NCI-H187 (cell line): Measurements from ENCODE around the gene PFAS.
"Not testable (repeated sequence)": the region's sequence is repeated elsewhere in the genome, so short reads cannot be mapped to it uniquely, and the experiment has no call there.

ENCODE experiments used
- DNase-seq, 2 experiments: peaks; one replicate each; lab custom pipeline; 2025; lab: John Stamatoyannopoulos, UW

PFAS gene

DNA sequence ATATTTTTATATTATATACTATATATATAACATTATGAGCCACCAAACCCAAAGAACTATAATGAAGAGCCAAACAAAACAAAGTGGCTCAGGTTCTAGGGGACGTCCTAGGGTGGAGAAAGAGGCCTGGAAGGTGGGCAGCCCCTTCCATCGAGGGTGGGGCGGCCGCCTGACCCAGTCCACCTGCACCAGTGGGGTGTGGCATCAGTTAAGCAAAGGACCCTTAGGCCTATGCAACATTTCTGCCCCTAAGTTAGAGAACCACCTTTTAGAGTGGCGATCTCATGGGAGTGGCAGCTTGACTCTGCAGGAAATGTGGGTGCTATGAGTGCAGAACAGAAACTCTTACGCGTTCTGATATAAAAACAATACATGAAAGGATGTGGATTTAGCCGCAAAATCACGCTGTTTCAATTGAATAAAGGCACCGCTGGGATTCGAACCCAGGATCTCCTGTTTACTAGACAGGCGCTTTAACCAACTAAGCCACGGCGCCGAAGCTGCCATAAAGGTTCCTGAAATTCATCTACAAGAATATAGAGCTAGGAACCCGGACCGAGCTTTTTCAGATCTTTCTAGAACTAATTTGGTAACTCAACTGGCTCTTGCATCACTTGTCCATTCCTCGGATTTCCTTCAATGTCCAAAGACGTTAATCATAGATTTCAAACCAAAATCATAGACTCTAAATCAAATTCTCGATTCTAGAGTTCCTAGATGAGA, 23.1 kb upstream of the PFAS start:
- DNase-seq, result peak in 1 of 2 experiments; percentile 7

DNA sequence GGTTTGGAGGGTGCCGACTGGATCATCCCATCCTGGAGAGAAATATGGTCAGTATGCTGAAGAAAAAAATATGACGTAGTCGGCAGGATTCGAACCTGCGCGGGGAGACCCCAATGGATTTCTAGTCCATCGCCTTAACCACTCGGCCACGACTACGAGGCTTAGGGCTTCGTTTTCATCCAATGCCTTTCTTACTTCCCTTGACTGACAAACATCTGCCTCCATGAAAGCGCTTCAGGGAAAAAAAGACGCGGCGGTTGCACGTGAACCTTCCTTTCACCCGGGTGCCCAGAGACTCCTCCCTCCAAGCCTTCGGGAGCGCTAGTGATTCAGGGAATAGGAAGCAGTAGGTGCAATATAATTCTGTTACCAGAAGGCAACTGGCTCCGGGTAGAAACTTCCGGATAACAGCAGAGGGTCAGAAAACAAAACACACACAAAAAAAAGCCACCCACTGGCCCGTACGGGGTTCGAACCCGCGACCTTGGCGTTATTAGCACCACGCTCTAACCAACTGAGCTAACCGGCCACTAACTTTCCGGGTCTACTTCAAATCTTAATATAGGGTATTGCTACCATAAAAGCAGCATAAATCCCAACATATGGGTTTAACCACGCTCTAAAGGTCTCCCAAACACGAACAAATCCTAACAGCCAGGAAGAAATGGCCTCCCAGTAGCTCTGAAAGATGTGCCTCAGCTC, 22.4 kb upstream of the PFAS start:
- DNase-seq, result peak; percentile 9 to 15

DNA sequence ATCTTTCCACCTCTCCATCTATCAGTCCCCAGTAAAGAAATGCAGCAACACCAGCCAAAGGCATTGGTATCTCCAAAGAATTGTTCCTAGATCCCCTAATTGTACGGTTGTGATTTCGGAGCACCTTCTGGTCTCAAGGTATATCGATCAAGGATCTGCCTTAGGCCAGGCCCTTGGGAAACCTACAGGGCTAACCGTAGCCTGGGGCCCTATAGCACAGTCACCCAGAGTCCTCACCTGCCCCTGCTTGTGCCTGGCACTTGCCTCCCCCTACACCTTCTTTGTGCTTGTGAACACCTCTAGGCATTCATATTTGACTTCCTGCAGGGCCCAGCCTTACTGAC, 21.9 kb upstream of the PFAS start:
- DNase-seq, result no peak

DNA sequence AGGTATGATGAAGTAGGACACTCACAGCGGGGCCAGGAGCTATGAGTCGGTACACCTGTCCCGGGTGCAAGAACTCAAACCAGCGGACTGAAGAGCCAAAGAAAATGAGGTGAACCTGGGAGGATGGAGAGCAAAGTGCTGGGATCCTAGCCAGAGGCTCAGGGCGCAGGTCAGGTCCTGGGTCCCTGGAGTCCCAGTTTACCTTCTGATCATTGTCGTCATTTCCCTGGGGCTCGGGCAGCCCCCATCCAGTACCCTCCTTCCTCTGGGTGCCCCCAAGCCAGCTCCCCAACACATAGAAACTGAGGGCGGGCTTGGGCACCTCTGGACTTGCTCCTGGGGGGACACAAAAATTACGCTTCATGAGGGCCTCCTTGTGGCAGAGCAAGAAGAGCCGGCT, 17.4 kb upstream of the PFAS start:
- no peak for DNase-seq

DNA sequence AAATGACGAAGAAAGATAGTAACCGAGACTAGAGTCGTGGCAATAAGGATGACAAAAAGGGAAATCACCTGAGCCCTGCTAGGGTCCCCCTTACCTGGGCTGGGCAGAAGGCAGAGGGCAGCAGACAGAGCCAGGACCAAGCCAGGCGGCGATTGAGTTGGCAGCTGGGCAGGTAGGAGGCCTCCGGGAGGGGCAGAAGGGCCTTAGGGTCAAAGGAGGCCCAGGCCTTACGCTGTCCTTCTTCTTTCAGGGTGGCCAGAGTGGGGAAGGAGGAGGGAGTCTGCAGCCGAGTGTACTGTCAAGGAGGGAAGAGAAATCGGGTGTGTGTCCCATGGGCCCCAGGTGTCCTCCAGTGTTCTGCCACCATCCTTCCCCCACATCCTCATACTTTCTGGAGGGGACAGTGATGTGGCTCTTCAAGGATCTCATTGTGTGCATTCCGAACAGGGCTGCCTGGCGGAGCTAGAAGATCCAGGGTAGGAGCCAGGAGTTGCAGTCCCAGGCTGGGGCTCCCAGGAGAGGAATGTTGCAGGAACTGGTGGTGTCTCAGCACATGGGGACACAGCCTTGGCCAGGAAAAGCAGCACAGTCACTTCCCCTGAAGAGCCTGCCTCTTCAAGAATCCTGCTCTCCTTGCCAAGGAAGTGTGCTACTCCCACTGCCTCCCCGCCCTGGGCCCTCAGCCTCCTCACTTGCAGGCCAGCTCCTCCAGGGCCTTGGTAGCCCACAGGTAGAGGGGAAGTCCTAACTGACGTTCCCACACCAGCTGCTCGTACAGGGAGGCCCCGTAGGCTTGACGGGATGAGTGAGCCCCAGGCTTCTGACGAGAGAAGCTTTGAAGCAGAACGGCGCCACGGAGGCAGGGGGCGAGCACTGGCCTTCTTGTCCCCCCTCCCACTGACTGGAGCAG, 14.5 kb upstream of the PFAS start:
- DNase-seq, result no peak

DNA sequence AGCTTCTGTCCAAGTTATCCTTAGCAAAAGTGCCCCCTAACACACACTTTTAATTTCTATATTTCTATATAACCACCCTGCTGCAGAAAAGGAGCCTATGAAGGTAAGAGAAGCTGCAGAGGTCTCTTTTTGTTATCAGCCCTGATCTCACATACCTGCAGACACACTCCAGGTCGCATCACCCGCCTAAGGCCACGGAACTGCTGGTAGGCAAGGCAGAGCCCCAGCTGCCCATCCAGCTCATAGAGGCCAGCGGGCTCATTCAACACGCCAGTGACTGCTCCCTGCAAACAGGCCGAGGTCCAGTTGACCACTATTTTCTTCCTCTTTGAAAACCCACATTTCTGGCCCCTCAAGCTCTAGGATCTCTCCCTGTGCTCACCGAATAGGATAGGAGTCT, 13.4 kb upstream of the PFAS start:
- DNase-seq, result no peak

DNA sequence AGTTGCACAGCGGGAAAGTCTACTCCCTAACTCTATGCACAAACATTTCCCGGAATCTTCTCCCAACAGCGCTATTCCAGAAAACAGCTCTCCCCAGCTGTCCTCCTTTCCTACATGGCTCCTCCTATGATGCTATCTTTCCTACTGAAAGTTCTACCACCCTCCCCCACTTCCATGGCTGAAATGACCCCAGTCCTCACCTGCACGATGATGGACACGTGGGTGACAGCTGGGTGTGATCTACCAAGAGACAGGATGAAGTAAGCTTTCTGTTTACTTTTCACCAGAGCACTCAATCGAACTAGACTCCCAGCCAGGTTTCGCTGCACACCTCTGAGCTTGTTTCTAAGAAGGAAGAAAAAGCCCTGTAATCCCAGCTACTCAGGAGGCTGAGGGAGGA, 11.9 kb upstream of the PFAS start:
- peak in 1 of 2 experiments; percentile 6 for DNase-seq

DNA sequence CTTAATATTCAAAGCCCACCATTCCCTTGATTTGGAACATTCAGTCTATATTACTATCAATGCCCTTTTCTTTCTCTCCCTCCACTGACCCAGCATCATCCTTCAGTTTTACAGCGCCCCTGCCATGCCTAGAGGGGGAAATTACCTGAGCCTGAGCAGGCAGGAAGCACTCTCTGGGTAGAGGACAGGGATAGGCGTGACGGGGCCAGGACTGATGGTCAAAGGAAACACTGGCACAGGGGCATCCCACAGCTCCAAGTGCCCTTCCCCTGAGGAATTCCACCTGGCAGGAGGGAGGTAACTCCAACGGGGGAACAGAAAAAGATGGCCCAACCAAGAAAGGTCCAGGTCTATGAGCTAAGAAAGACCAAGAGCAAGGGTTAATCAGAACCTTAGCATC, 11.2 kb upstream of the PFAS start:
- no peak for DNase-seq

DNA sequence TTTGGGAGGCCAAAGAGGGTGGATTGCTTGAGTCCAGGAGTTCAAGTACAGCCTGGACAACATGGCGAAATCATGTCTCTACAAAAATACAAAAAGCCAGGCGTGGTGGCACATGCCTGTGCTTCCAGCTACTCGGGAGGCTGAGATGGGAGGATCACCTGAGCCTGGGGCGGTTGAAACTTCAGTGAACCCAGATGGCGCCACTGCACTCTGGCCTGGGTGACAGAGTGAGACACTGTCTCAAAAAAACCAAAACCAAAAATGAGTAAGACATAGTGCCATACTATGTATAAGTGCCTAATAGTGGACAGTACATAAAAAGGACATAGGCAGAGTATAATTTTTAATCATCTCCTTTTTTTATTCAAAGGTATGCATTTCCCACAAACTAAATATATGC, 5.3 kb upstream of the PFAS start:
- DNase-seq, result no peak

DNA sequence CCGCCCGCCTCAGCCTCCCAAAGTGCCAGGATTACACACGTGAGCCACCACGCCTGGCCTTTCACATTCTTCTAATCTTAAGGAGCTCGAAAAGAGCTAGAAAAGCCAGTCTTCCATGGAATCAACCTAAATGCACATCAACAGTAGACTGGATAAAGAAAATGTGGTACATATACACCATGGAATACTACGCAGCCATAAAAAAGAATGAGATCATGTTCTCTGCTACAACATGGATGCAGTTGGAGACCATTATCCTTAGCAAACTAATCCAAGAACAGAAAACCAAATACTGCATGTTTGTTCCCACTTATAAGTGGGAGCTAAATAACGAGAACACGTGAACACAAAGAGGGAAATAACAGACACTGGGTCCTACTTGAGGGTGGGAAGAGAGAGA, 4.3 kb upstream of the PFAS start:
- DNase-seq, result no peak

DNA sequence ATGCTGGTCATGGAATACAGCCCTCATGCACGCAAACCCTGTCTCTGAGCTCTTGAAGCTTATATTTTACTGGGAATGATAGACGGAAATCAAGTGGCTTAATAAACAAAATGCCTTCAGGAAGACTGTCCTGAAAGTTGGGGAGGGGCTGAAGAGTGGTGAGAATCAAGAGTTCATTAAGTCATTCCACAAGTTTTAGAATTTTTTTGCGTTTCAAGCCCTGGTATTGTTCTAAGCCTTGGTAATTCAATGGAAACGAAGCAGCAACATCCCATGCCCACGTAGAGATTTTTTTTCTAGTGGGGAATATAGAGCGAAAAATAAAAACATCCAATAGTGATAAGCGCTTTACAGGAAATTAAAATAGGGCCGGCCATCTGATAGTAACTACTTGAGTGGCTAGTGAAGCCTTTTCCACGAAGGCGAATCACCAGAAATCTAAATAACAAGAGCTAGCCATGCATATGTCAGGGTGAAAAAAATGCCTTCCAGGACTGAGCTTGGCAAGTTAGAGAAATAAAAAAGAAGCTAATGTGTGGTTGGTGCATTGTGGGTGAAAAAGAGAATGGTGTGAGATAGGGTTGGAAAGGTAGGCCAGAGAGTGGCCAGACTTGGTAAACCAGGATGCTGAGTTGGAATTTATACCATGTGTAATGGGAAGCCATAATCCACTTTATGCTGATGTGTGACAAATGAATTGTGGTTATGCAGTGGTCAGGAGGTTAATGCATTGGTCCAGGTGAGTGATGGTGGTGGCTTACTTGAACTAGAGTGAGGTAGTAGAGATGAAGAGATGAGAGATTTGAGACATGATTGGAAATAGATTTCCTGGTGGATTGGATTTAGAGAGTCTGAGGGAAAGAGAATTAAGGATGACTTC, 772 bp downstream of the PFAS start:
- no peak for DNase-seq

DNA sequence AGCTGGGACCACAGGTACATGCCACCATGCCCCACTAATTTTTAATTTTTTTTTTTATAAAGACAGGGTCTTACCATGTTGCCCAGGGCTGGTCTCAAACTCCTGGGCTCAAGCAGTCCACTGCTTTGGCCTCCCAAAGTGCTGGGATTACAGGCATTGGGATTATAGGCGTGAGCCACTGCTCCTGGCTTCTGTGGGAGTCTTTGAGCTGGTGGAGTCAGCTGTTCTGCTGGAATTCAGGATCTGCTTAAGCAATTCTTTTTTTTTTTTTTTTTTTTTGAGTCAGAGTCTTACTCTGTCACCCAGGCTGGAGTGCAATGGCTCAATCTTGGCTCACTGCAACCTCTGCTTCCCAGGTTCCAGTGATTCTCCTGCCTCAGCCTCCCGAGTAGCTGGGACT, 2.3 kb downstream of the PFAS start:
- not testable (repeated sequence) for DNase-seq

DNA sequence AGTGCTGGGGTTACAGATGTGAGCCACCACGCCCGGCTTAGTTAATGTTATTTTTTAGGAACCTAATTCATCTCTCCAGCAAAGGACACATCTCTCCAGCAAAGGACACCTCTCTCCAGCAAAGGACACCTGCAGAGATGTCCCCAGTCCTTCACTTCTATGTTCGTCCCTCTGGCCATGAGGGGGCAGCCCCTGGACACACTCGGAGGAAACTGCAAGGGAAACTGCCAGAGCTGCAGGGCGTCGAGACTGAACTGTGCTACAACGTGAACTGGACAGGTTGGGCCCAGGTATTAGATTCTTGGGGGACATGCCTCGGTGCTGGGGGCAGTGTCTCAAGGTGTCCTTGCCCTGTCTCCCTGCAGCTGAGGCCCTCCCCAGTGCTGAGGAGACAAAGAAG, 4.7 kb downstream of the PFAS start:
- no peak for DNase-seq

DNA sequence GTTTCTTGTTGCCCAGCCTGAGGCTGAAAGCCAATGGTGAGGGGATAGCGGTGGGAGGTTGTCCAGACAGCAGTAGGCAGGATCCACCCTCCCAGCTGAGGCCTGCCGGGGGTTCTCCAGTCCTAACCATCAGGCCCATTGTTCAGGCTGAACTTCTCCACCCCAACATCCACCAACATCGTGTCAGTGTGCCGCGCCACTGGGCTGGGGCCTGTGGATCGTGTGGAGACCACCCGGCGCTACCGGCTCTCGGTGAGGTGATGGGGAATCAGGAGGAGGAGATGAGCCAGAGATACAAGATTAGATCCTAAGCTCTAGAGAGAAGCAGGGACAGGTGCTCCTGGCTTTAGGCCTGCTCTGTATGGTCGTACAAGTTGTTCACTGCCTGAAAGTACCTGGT, 5.8 kb downstream of the PFAS start:
- no peak for DNase-seq

DNA sequence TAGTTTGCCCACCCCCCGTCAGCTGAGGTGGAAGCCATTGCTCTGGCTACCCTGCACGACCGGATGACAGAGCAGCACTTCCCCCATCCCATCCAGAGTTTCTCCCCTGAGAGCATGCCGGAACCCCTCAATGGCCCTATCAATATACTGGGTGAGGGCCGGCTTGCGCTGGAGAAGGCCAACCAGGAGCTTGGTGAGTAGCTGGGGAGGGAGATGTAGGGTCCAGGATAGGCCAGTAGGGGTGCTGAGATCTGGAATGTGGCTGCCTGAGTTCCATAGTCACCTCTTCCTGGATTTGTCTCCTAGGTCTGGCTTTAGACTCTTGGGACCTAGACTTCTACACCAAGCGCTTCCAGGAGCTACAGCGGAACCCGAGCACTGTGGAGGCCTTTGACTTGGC, 6.4 kb downstream of the PFAS start:
- no peak for DNase-seq

DNA sequence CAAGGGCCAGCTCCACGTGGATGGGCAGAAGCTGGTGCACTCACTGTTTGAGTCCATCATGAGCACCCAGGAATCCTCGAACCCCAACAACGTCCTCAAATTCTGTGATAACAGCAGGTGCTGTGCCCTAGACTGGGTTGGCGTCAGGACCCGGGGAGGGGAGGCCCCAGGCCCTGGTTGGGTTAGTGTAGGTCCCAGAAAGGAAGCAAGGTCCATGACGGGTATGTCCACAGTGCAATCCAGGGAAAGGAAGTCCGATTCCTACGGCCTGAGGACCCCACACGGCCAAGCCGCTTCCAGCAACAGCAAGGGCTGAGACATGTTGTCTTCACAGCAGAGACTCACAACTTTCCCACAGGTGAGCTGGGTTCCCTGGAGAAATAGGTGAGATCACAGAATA, 7.2 kb downstream of the PFAS start:
- no peak for DNase-seq

DNA sequence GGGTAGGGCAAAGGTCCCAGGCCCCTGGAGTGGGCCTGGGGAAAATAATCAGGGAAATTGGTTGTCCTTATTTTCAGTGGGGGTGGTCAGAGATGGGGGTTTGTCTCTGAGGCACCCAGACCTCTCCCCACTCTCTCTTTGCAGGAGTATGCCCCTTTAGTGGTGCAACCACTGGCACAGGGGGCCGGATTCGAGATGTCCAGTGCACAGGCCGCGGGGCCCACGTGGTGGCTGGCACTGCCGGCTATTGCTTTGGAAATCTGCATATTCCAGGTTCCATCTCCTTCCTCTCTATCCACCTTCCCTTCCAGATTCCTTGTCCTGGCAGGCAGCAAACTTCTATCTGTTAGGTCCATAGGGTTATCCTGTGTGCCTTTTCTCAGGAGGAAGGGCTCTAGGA, 7.6 kb downstream of the PFAS start:
- DNase-seq, result no peak

DNA sequence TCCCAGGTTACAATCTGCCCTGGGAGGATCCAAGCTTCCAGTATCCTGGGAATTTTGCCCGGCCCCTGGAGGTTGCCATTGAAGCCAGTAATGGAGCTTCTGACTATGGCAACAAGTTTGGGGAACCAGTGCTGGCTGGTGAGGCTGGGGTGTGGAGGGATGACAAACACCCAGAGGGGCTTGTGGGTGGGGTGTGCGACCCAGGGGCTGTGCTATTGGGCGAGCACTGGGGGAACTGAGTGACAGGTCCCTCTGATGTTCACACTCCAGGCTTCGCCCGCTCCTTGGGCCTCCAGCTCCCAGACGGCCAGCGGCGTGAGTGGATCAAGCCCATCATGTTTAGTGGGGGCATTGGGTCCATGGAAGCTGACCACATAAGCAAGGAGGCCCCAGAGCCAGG, 8.7 kb downstream of the PFAS start:
- no peak for DNase-seq

DNA sequence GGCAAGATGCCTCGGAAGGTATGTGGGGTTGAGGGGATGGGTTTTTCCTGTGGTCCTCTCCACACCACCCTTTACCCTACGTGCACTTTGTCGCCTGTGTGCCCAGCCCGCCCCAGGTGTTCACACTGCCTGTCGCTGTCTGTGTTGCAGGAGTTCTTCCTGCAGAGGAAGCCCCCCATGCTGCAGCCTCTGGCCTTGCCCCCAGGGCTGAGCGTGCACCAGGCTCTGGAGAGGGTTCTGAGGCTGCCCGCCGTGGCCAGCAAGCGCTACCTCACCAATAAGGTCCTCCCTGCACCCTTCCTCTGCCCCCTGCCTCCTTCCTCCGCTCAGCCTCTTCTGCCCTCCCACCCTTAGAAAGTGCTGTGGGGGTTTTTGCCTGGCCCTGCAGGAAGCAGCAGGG, 15.2 kb downstream of the PFAS start:
- no peak for DNase-seq

DNA sequence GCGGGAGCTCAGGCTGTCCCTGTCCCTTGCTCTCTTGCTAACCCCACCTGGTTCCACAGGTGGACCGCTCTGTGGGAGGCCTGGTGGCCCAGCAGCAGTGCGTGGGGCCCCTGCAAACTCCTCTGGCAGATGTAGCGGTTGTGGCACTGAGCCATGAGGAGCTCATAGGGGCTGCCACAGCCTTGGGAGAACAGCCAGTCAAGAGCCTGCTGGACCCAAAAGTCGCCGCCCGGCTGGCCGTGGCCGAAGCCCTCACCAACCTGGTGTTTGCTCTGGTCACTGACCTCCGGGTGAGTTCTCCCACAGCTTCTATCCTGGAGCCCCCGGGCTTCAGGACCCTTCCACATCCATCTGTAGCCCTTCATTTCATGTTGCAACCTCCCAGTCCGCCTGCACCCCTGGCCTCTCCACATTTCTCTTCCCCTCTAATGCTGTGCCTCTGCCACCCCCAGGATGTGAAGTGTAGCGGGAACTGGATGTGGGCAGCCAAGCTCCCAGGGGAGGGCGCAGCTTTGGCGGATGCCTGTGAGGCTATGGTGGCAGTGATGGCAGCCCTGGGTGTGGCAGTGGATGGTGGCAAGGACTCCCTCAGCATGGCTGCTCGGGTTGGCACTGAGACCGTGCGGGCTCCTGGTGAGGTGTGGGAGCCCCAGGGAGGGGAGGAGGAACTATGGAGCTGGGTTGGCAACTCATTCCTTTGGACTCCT, 15.9 kb downstream of the PFAS start:
- no peak for DNase-seq
